HG03039 (cell line): Measurements from ENCODE around the gene SCFD2.
A peak's percentile ranks its signal among the peaks of the same experiment; 100 is the strongest.
"Not testable (repeated sequence)": the region's sequence is repeated elsewhere in the genome, so short reads cannot be mapped to it uniquely, and the experiment has no call there.

Experiments used
- ATAC-seq: cut with Tn5 transposase; IDR thresholded peaks from one replicate; pipeline ENCODE4 v1.9.1; 2021; ENCODE audit warnings: mild to moderate bottlenecking, moderate library complexity; ENCODE audit not compliant: unreplicated experiment

The SCFD2 gene

DNA sequence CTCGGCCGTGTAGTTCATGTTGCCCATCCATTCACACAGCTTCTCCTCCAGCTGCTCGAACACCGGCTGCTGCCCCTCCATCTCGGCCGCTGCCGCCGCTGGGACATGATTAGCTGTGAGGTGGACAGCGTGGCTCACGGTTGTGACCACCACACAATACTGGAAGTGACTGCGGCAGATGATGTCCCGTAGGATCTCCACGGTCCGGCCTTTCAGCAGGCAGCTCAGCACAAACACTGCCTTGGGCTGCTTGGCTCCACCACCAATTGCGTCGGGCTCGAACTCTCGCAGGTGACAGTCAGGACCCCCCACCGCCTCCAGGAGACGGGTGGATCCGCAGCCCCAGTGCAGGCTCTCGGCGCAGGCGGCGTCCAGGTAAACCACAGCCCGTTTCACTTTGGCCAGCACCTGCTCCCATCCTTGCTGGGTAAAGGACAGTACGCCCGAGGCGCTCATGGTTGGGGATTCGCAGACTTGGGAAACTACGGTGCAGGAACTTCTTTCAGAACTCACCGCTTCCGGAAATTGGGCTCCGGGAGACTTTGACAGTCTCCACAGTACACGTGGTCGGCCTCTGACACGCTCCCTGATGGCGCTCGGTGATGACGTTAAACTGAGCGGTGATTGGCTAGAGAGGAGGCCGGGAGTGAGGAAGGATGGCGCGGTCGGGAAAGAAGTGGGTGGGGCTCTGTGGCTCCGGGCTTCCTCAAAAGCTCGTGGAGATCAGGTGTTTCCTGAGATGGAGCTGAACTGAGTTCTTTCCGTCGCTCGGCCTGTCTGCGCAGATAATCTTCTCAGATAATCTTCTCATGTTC lies at the start of gene SCFD2:
Gene SCFD2, minus strand, starts transcription at position 576 of the 815 bp plus-strand sequence.
- peak; percentile 96 for ATAC-seq

DNA sequence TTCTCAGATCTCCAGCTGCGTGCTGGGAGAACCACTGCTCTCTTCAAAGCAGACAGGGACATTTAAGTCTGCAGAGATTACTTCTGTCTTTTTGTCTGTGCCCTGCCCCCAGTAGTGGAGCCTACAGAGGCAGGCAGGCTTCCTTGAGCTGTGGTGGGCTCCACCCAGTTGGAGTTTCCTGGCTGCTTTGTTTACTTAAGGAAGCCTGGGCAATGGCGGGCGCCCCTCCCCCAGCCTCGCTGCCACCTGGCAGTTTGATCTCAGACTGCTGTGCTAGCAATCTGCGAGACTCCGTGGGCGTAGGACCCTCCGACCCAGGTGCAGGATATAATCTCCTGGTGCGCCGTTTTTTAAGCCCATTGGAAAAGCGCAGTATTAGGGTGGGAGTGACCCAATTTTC lies 43.6 kb upstream of the SCFD2 start:
- ATAC-seq = not testable (repeated sequence)

DNA sequence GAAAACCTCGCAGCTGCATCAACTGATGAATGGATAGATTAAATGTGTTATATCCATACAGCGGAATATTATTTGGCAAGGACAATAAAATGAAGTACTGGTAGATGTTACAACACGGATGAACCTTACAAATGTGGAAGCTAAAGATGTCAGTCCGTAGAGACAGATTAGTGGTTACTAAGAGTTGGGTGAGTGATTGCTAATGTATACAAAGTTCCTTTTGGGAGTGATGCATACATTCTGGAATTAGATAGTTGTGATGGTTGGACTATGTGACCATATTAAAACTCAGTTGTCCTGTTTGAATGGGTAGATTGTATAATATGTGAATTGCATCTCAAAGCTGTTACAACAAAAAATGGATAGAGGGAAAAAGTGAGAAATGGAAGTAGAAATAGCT lies 14.4 kb upstream of the SCFD2 start:
- ATAC-seq = no peak

DNA sequence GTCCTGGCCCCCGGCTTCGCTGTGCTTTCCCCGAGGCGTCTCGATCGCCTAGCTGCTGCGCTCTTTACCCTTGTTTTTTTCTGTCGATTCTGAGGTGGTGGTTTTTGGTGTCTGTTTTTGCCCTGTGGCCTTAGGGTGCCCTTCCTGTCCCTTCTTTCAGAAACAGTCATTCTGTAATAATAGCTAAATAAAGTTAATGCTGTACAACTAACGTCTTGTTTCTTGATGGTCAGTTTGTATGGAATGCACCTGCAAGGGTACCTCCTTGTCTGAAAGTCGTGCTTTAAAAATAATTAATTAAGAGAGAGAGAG lies 12.3 kb upstream of the SCFD2 start:
- ATAC-seq = no peak

DNA sequence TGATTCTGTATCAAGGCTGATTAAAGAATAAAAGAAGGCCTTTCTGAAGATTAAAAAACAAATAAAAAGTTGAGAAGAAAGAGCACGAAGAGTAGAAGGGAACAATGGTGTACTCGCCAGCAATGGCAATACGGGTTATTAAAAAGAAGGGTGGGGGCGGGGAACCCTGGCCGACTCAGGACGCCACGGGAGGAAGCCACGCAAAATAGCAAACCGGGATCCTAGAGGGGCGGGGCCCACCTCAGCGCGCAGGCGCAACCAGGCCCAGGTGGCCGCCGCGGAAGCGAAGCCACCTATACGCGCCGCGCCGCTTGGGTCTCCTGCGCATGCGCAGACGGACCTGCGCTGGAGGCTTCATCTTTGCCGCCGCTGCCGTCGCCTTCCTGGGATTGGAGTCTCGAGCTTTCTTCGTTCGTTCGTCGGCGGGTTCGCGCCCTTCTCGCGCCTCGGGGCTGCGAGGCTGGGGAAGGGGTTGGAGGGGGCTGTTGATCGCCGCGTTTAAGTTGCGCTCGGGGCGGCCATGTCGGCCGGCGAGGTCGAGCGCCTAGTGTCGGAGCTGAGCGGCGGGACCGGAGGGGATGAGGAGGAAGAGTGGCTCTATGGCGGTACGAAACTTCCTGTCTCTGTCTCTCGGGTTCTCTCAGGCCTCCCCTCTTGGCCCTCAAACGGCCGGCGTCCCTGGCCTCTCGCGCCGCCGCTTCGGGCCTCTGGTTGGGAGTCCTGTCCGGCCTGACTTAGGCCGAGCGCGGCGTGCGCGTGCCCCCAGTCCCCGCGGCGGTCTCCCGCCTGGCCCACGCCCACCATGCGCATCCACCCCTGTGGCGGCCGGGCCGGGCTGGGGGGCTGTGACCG lies 11.7 kb upstream of the SCFD2 start, which contains the start of gene FIP1L1:
Gene FIP1L1, plus strand, starts transcription at position 323 of the 852 bp plus-strand sequence. Its CDS starts 198 bp downstream, at position 521.
- peak; percentile 86 for ATAC-seq

DNA sequence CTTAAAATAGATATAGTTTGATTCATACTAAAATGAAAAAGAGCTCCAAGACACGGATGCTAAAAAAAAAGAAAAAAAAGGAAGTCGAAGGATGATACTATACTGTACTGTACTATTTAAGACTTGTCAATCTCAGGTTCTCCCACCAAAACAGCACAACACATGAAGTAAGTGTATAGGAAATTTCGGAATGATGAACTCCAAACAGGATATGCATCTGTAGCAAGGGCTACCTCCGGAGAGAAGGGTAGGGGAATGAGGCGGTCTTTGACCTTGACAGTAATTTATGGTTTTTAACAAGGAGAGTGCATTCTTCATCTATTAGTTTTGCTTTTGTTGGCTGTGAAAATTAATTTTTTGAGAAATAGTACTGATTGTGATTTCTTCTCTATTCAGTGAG lies 11.0 kb upstream of the SCFD2 start:
- ATAC-seq = no peak

DNA sequence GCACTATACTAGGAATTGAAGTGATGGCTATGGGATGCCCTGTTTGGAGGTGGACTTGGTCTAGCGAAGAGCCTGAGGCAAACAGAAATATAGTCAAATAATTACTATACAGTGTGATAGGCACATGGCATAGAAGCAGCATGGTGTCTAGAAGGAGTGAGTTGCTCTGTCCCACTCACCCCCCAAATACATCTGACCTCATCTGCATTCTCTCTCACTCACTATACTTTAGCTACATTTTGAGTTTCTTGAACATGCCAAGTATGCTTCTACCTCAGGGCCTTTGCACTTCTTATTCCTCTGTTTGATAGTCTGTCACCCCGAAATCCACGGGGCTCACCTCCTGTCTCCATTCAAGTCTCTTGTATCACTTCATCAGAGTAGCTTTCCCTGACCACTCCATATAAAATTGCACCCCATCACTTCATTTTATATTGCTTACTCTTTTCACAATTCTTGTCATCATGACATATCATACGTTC lies 9.0 kb upstream of the SCFD2 start:
- ATAC-seq = no peak

DNA sequence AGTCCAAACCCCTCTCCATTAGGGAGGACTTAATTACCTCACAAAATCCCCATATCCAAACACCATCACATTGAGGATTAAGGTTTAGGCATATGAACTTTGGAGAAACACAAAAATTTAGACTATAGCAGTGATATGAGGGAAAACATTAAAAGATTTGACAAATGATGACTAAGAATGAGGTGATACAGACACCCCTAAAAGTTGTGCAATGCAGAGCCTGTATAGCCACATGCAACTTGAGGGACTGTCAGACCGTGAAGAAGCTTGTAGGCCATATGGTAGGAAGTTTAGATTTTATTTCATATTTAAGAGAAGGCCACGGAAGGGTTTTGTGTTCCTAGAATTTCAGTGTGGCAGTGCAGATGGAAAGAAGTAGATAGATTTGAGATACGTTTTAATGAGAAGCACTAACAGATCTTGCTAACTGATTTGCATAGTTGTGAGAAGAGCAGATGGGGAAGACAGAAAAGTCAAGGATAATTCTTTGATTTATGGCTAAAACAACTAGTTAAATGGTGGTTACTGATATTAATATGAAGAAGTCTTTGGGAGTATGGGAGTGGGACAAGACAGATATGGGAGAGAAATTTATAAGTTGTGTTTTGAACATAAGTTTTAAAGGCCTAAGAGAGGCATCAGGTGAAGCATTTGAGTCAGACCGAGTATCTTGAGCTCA lies 6.1 kb upstream of the SCFD2 start:
- ATAC-seq = no peak

DNA sequence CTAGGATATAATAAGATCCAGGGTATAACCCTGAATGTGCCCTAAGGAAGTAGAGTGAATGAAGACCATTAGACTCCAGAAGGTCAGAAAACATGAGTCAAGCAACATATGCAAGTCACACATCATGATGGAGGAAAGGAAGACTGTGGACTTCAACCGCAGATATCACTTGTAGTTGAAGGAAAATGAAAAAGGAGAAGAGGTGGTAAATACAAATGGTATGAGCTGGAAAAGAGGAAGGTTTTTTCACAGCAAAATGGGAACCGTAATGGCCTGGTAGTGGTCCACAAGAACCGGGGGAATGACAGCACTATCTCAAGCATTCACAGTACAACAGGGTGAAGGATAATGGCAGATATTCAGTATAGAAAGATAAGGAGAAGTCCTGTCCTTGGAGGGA lies 5.2 kb upstream of the SCFD2 start:
- no peak for ATAC-seq

DNA sequence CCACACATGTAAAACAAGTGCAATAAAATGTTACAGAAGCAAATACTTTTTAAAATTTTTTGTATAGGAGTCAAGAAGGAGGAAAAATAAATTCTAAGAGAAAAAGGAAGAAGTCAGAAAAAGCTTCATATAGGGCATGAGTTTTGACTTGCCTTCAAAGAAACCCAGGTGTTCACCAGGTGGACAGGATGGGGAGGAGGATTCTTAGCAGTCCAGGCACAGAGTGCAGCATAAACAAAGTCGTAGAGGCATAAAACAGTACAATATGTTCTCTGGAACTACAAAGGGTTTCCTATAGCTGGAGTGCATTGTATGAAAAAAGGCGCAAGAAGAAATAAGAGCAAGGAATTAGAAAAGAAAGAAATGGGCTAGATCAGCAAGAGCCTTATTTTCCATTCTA lies 1.9 kb upstream of the SCFD2 start:
- no peak for ATAC-seq

DNA sequence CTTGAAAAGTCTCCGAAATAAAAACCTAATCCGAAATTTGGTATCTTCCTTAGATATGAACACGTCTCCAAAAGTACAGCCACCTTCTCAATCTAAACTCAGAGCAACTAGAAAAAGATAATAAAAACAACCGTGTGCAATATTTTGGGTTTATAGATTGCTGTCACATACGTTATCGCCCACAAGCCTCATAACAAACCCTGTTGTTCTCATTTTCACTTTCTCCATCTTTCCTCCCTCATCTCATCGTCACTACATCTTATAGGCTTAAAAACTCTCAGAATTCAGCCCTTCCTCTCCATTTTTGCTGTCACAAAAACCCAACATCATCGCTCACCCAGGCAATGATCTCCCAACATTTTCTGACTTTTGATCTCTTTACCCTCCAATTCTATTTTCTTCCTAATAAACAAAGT lies 448 bp upstream of the SCFD2 start:
- no peak for ATAC-seq

DNA sequence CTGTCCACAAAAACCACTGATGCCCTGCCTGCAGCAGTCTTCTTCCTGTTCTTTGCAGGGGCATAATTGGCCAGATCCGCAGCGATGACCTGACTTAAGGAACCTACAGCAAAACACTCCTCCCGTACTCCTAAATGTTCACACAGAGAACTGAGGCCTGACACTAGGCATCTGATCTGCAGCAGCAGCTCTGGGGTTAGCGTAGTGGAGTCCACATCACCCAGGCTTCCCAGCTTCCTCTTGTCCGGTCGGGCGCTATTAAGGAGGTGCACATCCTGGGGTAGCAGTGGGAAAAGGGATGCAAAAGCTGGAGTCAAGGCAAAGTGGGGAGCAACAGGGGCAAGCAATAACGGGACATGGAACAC lies 758 bp downstream of the SCFD2 start:
- peak; percentile 6 for ATAC-seq

DNA sequence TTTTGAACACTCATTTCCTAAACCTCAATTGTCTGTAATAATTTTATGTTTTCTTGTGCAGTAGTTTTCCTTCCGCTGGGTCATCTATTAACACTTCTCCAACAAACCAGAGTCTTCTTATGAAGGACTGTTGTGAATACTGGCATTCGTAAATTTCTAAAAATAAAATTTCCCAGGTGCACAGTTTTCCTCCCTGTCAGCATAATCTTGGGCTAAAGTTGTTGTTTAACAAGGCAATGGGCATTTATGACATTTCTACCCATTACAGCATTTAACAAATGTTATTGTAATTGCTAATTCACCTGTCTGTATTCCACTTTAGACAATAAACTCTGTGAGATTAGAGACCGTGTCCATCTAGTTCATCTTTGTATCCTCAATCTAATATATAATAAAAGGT lies 1.2 kb downstream of the SCFD2 start:
- ATAC-seq = no peak

DNA sequence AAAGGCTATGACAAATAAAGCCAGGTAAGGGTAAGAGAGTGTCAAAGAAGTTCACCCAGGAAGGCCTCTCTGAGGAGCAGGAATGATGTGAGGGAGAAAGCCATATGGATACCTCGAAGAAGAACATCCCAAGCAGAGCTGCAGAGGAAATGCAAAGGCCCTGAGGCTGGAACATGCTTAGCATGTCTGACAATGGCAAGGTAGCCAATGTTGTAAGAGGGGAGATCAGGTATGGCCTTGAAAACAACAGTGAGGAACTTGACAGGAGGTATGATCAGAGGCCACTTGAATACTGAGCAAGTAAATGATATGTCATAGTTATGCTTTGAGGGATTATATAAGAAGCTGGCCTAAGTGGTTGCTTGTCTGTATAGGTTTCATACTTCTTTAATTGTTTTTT lies 3.8 kb downstream of the SCFD2 start:
- ATAC-seq = no peak

DNA sequence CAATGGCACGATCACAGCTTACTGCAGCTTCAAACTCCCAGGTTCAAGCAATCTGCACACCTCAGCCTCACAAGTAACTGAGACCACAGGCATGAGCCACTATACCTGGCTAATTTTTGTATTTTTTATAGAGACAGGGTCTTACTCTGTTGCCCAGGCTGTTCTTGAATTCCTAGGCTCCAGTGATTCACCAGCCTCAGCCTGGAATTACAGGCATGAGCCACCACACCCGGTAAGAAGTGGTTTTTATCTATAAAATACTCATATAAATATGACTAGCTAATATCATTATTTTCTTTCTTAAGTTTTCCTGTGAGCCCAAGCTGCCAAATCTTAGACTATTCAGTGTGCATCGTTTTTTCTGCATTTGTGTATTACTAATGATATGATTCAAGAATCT lies 4.4 kb downstream of the SCFD2 start:
- no peak for ATAC-seq

DNA sequence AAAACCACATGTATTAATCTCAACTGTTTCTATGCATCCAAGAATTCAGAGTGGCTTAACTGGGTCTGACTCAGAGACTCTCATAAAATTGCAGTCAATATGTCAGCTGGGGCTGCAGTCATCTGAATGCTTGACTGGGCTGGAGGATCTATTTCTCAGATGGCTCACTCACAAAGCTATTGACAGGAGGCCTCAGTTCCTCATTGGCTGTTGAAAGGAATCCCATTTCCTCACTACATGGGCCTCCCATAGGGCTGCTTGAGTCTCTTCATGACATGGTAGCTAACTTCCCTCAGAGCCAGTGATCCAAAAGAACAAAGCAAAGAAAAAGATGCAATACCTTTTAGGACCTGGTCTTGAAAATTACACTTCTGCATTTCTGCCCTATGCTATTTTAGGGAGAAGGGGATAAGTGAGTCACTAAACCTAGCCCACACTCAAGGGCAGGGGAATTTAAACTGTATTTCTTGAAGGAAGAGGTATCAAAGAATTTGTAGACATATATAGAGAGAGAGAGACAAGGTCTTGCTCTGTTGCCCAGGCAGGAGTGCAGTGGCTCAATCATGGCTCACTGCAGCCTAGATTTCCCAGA lies 9.8 kb downstream of the SCFD2 start:
- no peak for ATAC-seq

DNA sequence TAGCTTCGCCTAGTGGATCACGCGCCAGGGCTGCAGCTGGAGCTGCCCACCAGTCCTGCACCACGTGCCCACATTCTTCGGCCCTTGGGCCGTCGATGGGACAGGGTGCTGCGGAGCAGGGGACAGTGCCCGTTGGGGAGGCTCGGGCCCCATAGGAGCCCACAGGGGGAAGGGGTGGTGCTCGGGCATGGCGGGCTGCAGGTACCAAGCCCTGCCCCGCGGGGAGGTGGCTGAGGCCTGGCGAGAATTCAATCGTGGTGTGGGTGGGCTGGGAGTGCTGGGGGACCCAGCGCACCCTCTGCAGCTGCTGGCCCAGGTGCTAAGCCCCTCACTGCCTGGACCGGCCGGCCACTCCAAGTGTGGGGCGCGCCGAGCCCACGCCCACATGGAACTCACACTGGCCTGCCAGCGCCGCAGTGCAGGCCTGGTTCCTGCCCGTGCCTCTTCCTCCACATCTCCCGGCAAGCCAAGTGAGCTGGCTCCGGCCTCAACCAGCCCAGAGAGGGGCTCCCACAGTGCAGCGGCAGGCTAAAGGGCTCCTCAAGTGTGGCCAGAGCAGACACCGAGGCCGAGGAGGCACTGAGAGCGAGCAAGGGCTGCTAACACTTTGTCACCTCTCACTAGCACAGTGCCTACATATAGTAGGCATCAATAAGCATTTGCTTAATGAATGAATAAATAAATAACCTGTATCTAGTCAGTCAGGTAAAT lies 11.7 kb downstream of the SCFD2 start:
- ATAC-seq = no peak

DNA sequence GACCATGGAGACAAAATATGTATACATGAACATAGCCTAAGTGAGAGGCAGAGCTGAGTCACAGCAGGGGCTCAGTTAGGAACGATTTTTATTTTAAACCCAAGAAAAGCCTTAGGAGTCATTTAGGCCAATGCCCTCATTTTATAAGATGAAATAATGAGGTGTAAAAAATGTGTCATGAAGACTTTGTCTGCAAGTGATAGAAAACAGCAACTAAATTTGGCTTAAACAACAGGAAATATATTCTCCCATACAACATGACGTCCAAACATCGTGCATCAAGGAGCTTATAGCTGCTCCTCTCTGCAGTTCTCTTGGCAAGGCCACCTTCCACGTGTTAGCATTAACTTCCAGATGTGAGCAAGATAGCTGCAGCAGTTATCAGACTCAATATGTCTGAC lies 16.8 kb downstream of the SCFD2 start:
- ATAC-seq = no peak

DNA sequence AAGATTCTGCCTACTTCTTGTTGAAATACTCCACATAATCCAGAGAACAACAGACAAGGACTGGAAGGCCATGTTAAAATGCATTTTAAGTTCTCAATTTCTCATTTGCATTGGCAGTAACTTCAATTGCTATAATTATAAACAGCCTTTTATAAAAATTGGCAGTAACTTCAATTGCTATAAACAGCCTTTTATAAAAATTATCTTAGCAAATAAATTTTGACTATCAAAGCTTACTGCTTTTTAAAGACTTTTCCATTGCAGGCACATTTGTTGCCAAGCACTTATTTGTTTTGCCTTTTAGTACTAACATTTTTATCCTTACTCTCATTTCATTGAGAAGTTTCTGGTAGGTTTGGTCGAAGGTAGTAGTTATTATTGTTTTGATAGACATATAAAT lies 17.8 kb downstream of the SCFD2 start:
- no peak for ATAC-seq
